Neural progenitor cell (in vitro differentiated cells): ENCODE data around the gene PDP2. TPM values are rescaled to one million over a fixed set of nuclear protein-coding genes. Genes with fewer than 3 reads are reported as not detected.

Experiments used
- DNase-seq: peaks from one replicate; pipeline ENCODE4 v3.0.0-alpha.2; 2016; ENCODE audit warnings: low spot score
- H2AFZ ChIP-seq: fragments of 200-600 bp; sonication (generic); replicated peaks from 2 replicates; pipeline ENCODE4 v1.6.1; 2016; ENCODE audit warnings: antibody characterized with exemption
- H3F3A ChIP-seq: fragments of 200-600 bp; sonication (generic); 2 replicates; pipeline ENCODE4 v1.6.1; 2016; ENCODE audit warnings: antibody characterized with exemption, low read depth
- H3K27ac ChIP-seq: fragments of 200-600 bp; sonication (generic); 2 replicates; pipeline ENCODE4 v1.5.1; 2016; ENCODE audit warnings: mild to moderate bottlenecking
- H3K27me3 ChIP-seq: fragments of 200-600 bp; sonication (generic); 2 replicates; pipeline ENCODE4 v1.6.1; 2016; ENCODE audit warnings: mild to moderate bottlenecking, moderate library complexity
- H3K36me3 ChIP-seq: fragments of 200-600 bp; sonication (generic); 2 replicates; pipeline ENCODE4 v1.5.1; 2016
- H3K4me1 ChIP-seq: fragments of 200-600 bp; sonication (generic); 2 replicates; pipeline ENCODE4 v1.6.1; 2016; ENCODE audit warnings: mixed run types
- H3K4me2 ChIP-seq: fragments of 200-600 bp; sonication (generic); 2 replicates; pipeline ENCODE4 v1.6.1; 2016
- H3K4me3 ChIP-seq: fragments of 200-600 bp; sonication (generic); 2 replicates; pipeline ENCODE4 v1.5.1; 2016
- H3K79me2 ChIP-seq: fragments of 200-600 bp; sonication (generic); 2 replicates; pipeline ENCODE4 v1.6.1; 2016; ENCODE audit warnings: low read depth
- H3K9ac ChIP-seq: fragments of 200-600 bp; sonication (generic); 2 replicates; pipeline ENCODE4 v1.6.1; 2016
- H3K9me3 ChIP-seq: fragments of 200-600 bp; sonication (generic); 2 replicates; pipeline ENCODE4 v1.5.1; 2016; ENCODE audit warnings: low read depth
- H4K20me1 ChIP-seq: fragments of 200-600 bp; sonication (generic); 2 replicates; pipeline ENCODE4 v1.6.1; 2016; ENCODE audit warnings: low read depth
- H3K27ac Mint-ChIP-seq: 3 replicates; pipeline ENCODE4 v1.8.0; 2021; ENCODE audit warnings: mixed read lengths
- H3K27me3 Mint-ChIP-seq: 2 replicates; pipeline ENCODE4 v1.8.0; 2022; ENCODE audit warnings: low read depth, mild to moderate bottlenecking, inconsistent platforms, moderate library complexity, mixed read lengths; ENCODE audit not compliant: insufficient read depth
- H3K36me3 Mint-ChIP-seq: 3 replicates; pipeline ENCODE4 v1.8.0; 2021; ENCODE audit warnings: mixed read lengths
- H3K4me1 Mint-ChIP-seq: 3 replicates; pipeline ENCODE4 v1.8.0; 2021; ENCODE audit warnings: mixed read lengths
- H3K4me3 Mint-ChIP-seq: 3 replicates; pipeline ENCODE4 v1.8.0; 2021; ENCODE audit warnings: mild to moderate bottlenecking, moderate library complexity, mixed read lengths
- H3K9me3 Mint-ChIP-seq: 3 replicates; pipeline ENCODE4 v1.8.0; 2020; ENCODE audit warnings: mixed read lengths
- EZH2 ChIP-seq: fragments of 200-600 bp; sonication (generic); IDR thresholded peaks from 2 replicates; pipeline ENCODE4 v1.6.1; 2017; ENCODE audit warnings: antibody characterized with exemption, mild to moderate bottlenecking, moderate library complexity
- EZH2phosphoT487 ChIP-seq: fragments of 200-600 bp; sonication (generic); IDR thresholded peaks from 2 replicates; pipeline ENCODE4 v1.6.1; 2017; ENCODE audit warnings: antibody characterized with exemption
- total RNA-seq: library from RNA; depleted of rRNA; stranded (reverse); fragments of >200 nt; gene quantifications from 2 replicates; pipeline ENCODE4 v1.2.3, GENCODE V29; 2015; ENCODE audit warnings: low replicate concordance
- TF ChIP-seq, protein P1 (sequence below): fragments of 200-600 bp; sonication (generic); IDR thresholded peaks from 2 replicates; pipeline ENCODE4 v1.5.1; 2017; ENCODE audit warnings: antibody characterized with exemption, mild to moderate bottlenecking

Gene PDP2
- total RNA-seq, 1 donor from 2014 or later: 6.6 TPM

DNA sequence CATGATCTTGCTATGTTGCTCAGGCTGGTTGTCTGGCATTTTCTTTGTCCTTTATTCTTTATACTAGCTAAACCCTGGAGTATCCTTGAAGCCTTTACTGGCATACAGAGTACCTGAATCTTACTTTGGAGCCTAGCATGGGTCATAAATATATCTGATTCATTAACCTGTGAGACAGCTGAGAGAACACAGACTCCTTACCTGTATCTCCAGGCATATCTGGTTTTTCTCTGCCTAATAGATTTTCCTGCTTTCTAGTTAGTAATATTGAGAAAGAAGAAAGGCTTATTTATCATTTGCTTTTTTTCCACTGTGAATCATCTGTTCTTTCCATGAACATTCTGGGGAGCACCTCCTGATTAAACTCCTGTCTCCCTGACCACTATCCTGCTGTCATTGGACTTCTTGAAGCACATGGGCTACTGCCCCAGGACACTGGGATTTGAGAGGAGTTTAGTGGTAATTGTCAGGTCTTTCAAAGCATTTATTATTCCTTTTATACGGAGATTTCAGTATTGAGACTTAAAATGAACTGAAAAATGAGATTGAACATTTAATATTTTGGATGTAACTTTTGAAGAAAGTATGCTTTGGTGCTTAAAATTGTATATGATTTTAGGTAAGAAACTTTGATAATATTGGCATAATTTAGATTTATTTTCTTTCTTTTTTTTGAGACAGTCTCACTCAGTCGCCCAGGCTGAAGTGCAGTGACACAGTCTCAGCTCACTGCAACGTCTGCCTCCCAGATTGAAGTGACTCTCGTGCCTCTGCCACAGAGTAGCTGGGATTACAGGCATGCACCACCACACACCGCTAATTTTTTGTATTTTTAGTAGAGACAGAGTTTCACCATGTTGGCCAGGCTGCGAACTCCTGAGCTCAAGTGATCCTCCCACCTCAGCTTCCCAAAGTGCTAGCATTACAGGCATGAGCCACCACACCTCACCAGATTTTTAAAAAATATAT, 8.6 kb downstream of the PDP2 start:
- no peak overlapping the region for H2AFZ ChIP-seq
- no peaks in the 10 kb centered on the region for H3K9me3 ChIP-seq
- H4K20me1 ChIP-seq: peaks cover 16% of the 10 kb centered on the region
- no peaks in the 10 kb centered on the region for H3K79me2 ChIP-seq
- no peaks in the 10 kb centered on the region for H3K27me3 ChIP-seq
- no peaks in the 10 kb centered on the region for H3K4me1 ChIP-seq
- no peaks in the 10 kb centered on the region for H3K4me1 Mint-ChIP-seq
- no peak overlapping the region for H3K27ac ChIP-seq
- no peak overlapping the region for H3K4me2 ChIP-seq
- H3K9ac ChIP-seq: no peak overlapping the region
- no peak overlapping the region for H3K4me3 Mint-ChIP-seq
- H3K27ac Mint-ChIP-seq: no peak overlapping the region
- peaks cover 3% of the 10 kb centered on the region for H3K36me3 ChIP-seq
- peaks cover 2% of the 10 kb centered on the region for H3K27me3 Mint-ChIP-seq
- no peaks in the 10 kb centered on the region for H3K9me3 Mint-ChIP-seq
- no peaks in the 10 kb centered on the region for H3F3A ChIP-seq
- TF ChIP-seq EZH2phosphoT487 (no peak), EZH2 (no peak)
- TF ChIP-seq, protein P1, sequence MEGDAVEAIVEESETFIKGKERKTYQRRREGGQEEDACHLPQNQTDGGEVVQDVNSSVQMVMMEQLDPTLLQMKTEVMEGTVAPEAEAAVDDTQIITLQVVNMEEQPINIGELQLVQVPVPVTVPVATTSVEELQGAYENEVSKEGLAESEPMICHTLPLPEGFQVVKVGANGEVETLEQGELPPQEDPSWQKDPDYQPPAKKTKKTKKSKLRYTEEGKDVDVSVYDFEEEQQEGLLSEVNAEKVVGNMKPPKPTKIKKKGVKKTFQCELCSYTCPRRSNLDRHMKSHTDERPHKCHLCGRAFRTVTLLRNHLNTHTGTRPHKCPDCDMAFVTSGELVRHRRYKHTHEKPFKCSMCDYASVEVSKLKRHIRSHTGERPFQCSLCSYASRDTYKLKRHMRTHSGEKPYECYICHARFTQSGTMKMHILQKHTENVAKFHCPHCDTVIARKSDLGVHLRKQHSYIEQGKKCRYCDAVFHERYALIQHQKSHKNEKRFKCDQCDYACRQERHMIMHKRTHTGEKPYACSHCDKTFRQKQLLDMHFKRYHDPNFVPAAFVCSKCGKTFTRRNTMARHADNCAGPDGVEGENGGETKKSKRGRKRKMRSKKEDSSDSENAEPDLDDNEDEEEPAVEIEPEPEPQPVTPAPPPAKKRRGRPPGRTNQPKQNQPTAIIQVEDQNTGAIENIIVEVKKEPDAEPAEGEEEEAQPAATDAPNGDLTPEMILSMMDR: no peak
- DNase-seq: no peak
- peaks cover 18% of the 10 kb centered on the region for H3K36me3 Mint-ChIP-seq
- H3K4me3 ChIP-seq: no peak overlapping the region

DNA sequence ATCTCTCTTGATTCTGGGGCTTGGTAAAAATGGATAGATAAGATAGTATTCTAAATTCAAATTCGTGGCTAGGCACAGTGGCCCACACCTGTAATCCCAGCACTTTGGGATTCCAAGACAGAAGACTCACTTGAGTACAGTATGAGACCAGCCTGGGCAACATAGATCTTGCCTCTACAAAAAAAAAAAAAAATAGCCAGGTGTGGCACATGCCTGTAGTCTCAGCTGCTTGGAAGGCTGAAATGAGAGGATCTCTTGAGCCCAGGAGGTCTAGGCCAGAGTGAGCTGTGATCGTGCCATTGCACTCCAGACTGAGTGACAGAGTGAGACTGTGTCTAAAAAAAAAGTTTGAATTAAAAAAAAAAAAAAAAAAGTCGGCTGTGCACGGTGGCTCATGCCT, 9.3 kb downstream of the PDP2 start:
- Histone ChIP-seq H3K9ac (no peak overlapping the region), H3K27me3 (no peaks in the 10 kb centered on the region), H3F3A (no peaks in the 10 kb centered on the region), H4K20me1 (peaks cover 16% of the 10 kb centered on the region), H3K4me1 (no peaks in the 10 kb centered on the region), H3K79me2 (no peaks in the 10 kb centered on the region), H3K4me3 (no peak overlapping the region), H3K4me2 (no peak overlapping the region), H2AFZ (no peak overlapping the region), H3K36me3 (peaks cover 3% of the 10 kb centered on the region), H3K27ac (no peak overlapping the region), H3K9me3 (no peaks in the 10 kb centered on the region)
- Mint-ChIP-seq H3K36me3 (peaks cover 14% of the 10 kb centered on the region), H3K4me3 (no peak overlapping the region), H3K27me3 (peaks cover 2% of the 10 kb centered on the region), H3K27ac (no peak overlapping the region), H3K9me3 (no peaks in the 10 kb centered on the region), H3K4me1 (no peaks in the 10 kb centered on the region)
- no peak for DNase-seq
- TF ChIP-seq, protein P1: no peak
- TF ChIP-seq EZH2: no peak
- no peak for TF ChIP-seq EZH2phosphoT487

DNA sequence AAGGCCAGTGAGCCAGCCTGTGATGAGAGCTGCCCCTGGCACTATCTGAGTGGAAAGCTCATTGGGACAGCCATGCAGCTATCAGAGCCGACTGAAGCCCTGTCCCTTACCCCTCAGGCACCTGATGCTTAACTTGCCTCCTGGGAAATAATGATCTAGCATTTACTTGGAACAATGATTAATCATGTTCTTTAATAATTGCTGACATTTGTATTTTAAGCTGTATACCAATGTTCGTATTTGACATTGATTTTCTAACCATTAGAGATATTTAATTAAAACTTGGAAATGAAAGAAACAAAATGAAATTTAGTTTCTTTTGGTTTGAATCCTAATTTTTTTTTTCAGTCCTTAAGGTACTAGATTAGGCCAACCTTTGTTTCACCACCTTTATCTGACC, 10.5 kb downstream of the PDP2 start:
- Histone ChIP-seq H3F3A (no peaks in the 10 kb centered on the region), H3K4me3 (no peak overlapping the region), H3K4me1 (no peaks in the 10 kb centered on the region), H3K79me2 (no peaks in the 10 kb centered on the region), H3K4me2 (no peak overlapping the region), H3K27ac (no peak overlapping the region), H3K9me3 (no peaks in the 10 kb centered on the region), H4K20me1 (peaks cover 14% of the 10 kb centered on the region), H3K36me3 (peaks cover 3% of the 10 kb centered on the region), H3K27me3 (no peaks in the 10 kb centered on the region), H2AFZ (no peak overlapping the region), H3K9ac (no peak overlapping the region)
- no peak overlapping the region for H3K27ac Mint-ChIP-seq
- H3K9me3 Mint-ChIP-seq: no peaks in the 10 kb centered on the region
- H3K4me3 Mint-ChIP-seq: no peak overlapping the region
- TF ChIP-seq, protein P1: no peak
- TF ChIP-seq EZH2 (no peak), EZH2phosphoT487 (no peak)
- H3K27me3 Mint-ChIP-seq: peaks cover 2% of the 10 kb centered on the region
- no peak for DNase-seq
- peaks cover 5% of the 10 kb centered on the region for H3K36me3 Mint-ChIP-seq
- H3K4me1 Mint-ChIP-seq: peaks cover 2% of the 10 kb centered on the region
